H1 (cell line): Measurements from ENCODE around the gene NT5C. TPM values are rescaled to one million over a fixed set of nuclear protein-coding genes. Genes with fewer than 3 reads are reported as not detected.

Source experiments
- CTCF ChIA-PET: fragments of 300-600 bp; sonication (Branson Sonifier 250); formaldehyde crosslinking; loops from one replicate; lab custom pipeline; 2021; ENCODE audit not compliant: partially characterized antibody; lab: Charles Lee
- POLR2A ChIA-PET: fragments of 300-600 bp; sonication (Branson Sonifier 250); formaldehyde crosslinking; loops from one replicate; lab custom pipeline; 2021; ENCODE audit warnings: inconsistent platforms; ENCODE audit not compliant: partially characterized antibody; lab: Charles Lee
- DNase-seq, 2 experiments: peaks; one replicate each; pipeline versions ENCODE4 v3.0.0 to v3.0.0-alpha.2; 2010 to 2022; ENCODE audit warnings: low spot score in 2 of 2, low read depth in 1 of 2, mixed read lengths in 1 of 2
- FAIRE-seq: peaks from 2 replicates; lab custom pipeline; 2011; peaks lifted over from hg19 to GRCh38; lab: Jason Lieb, UNC
- H2AFZ ChIP-seq: 2 replicates; pipeline ENCODE4 v1.8.1; 2012; ENCODE audit warnings: low read length, inconsistent platforms
- H2AK5ac ChIP-seq: 2 replicates; pipeline ENCODE4 v1.6.1; 2013; ENCODE audit warnings: low read depth, low read length
- H2BK120ac ChIP-seq: replicated peaks from 2 replicates; pipeline ENCODE3; 2013; ENCODE audit warnings: low read depth, low read length, inconsistent platforms
- H2BK12ac ChIP-seq: 2 replicates; pipeline ENCODE4 v1.6.1; 2013; ENCODE audit warnings: low read depth, low read length
- H2BK15ac ChIP-seq: 2 replicates; pipeline ENCODE4 v1.6.1; 2013; ENCODE audit warnings: low read length
- H2BK20ac ChIP-seq: 2 replicates; pipeline ENCODE4 v1.6.1; 2013; ENCODE audit warnings: low read length
- H2BK5ac ChIP-seq: 2 replicates; pipeline ENCODE4 v1.6.1; 2013; ENCODE audit warnings: low read depth, low read length
- H3K14ac ChIP-seq: 2 replicates; pipeline ENCODE4 v1.6.1; 2013; ENCODE audit warnings: inconsistent platforms; ENCODE audit not compliant: insufficient read length
- H3K18ac ChIP-seq: 2 replicates; pipeline ENCODE4 v1.6.1; 2013; ENCODE audit warnings: low read length; ENCODE audit errors: extremely low read depth
- H3K23ac ChIP-seq: 2 replicates; pipeline ENCODE4 v1.6.1; 2013; ENCODE audit warnings: inconsistent platforms; ENCODE audit not compliant: insufficient read length
- H3K23me2 ChIP-seq: 2 replicates; pipeline ENCODE4 v1.6.1; 2013; ENCODE audit warnings: low read depth, low read length
- H3K27ac ChIP-seq: 2 replicates; pipeline ENCODE4 v1.6.1; 2011; ENCODE audit warnings: low read depth, low read length, inconsistent platforms
- H3K27me3 ChIP-seq, 4 experiments: replicated peaks in 1 of 4; 1 replicate in 1 of 4; 2 replicates in 3 of 4; pipeline versions ENCODE4 v1.6.1 to v1.8.1; 2011 to 2013; ENCODE audit warnings: low read length in 3 of 4, mild to moderate bottlenecking in 3 of 4, inconsistent platforms in 2 of 4, mixed read lengths in 2 of 4, moderate library complexity in 1 of 4; ENCODE audit not compliant: control insufficient read depth in 3 of 4, insufficient read depth in 3 of 4; ENCODE audit errors: extremely low read depth in 1 of 4
- H3K36me3 ChIP-seq, 4 experiments: 2 replicates each; pipeline versions ENCODE4 v1.6.1 to v1.8.1; 2011 to 2013; ENCODE audit warnings: mild to moderate bottlenecking in 4 of 4, low read length in 3 of 4, moderate library complexity in 2 of 4, control low read depth in 1 of 4, inconsistent platforms in 1 of 4; ENCODE audit not compliant: insufficient read depth in 4 of 4, control insufficient read depth in 2 of 4
- H3K4ac ChIP-seq: replicated peaks from 2 replicates; pipeline ENCODE3; 2013; ENCODE audit warnings: low read length, low read depth, mixed read lengths, inconsistent platforms; ENCODE audit not compliant: insufficient read length
- H3K4me1 ChIP-seq, 4 experiments: replicated peaks in 1 of 4; 1 replicate in 1 of 4; 2 replicates in 3 of 4; pipeline versions ENCODE4 v1.6.1 to v1.8.1; 2011 to 2013; ENCODE audit warnings: low read length in 3 of 4, inconsistent platforms in 2 of 4, mixed read lengths in 1 of 4; ENCODE audit not compliant: insufficient read depth in 4 of 4, control insufficient read depth in 3 of 4
- H3K4me2 ChIP-seq, 2 experiments: 2 replicates each; pipeline versions ENCODE4 v1.6.1 to v1.8.1; 2011 to 2013; ENCODE audit warnings: low read depth in 2 of 2, low read length in 2 of 2, control low read depth in 1 of 2, inconsistent platforms in 1 of 2, mild to moderate bottlenecking in 1 of 2; ENCODE audit not compliant: insufficient read depth in 1 of 2
- H3K4me3 ChIP-seq, 4 experiments: fragments of 200-600, 300-600 bp in 1 of 4; sonication (generic), shearing (Covaris generic), sonication (Bioruptor Twin) in 1 of 4; 2 replicates each; pipeline versions ENCODE4 v1.5.1 to v1.8.1; 2011 to 2016; ENCODE audit warnings: low read length in 4 of 4, low read depth in 3 of 4, control low read depth in 2 of 4, inconsistent platforms in 2 of 4, mild to moderate bottlenecking in 2 of 4, mixed read lengths in 1 of 4, moderate library complexity in 1 of 4; ENCODE audit not compliant: insufficient read depth in 2 of 4; ENCODE audit errors: extremely low read depth in 1 of 4
- H3K56ac ChIP-seq: replicated peaks from 2 replicates; pipeline ENCODE3; 2013; ENCODE audit warnings: low read depth, mild to moderate bottlenecking, mixed read lengths, low read length, inconsistent platforms; ENCODE audit not compliant: insufficient read length
- H3K79me1 ChIP-seq: 2 replicates; pipeline ENCODE4 v1.6.1; 2013; ENCODE audit warnings: low read depth, low read length, control low read depth
- H3K79me2 ChIP-seq, 2 experiments: 2 replicates each; pipeline versions ENCODE4 v1.6.1 to v1.8.1; 2012 to 2013; ENCODE audit warnings: low read length in 2 of 2, mild to moderate bottlenecking in 2 of 2, inconsistent platforms in 1 of 2; ENCODE audit not compliant: insufficient read depth in 2 of 2, control insufficient read depth in 1 of 2
- H3K9ac ChIP-seq, 4 experiments: replicated peaks in 1 of 4; 1 replicate in 1 of 4; 2 replicates in 3 of 4; pipeline versions ENCODE4 v1.6.1 to v1.8.1; 2011 to 2013; ENCODE audit warnings: low read depth in 3 of 4, low read length in 3 of 4, control low read depth in 2 of 4, mild to moderate bottlenecking in 2 of 4, moderate library complexity in 2 of 4, inconsistent platforms in 1 of 4; ENCODE audit errors: extremely low read depth in 1 of 4
- H3K9me3 ChIP-seq, 2 experiments: 2 replicates each; pipeline versions ENCODE4 v1.6.1 to v1.8.1; 2012 to 2013; ENCODE audit warnings: mild to moderate bottlenecking in 2 of 2, moderate library complexity in 2 of 2, control low read depth in 1 of 2, inconsistent platforms in 1 of 2, low read depth in 1 of 2, low read length in 1 of 2, mixed read lengths in 1 of 2; ENCODE audit not compliant: insufficient read depth in 2 of 2
- H4K20me1 ChIP-seq, 2 experiments: replicated peaks in 1 of 2; 2 replicates each; pipeline versions ENCODE3 to v1.8.1; 2011 to 2013; ENCODE audit warnings: inconsistent platforms in 2 of 2, low read length in 2 of 2, mild to moderate bottlenecking in 1 of 2; ENCODE audit not compliant: insufficient read depth in 2 of 2, control insufficient read depth in 1 of 2
- H4K5ac ChIP-seq: 2 replicates; pipeline ENCODE4 v1.6.1; 2013; ENCODE audit warnings: low read length, low read depth, mixed read lengths, inconsistent platforms; ENCODE audit not compliant: insufficient read length
- H4K8ac ChIP-seq: 2 replicates; pipeline ENCODE4 v1.8.0; 2013; ENCODE audit warnings: mild to moderate bottlenecking, moderate library complexity, low read length, inconsistent platforms; ENCODE audit not compliant: insufficient read depth; ENCODE audit errors: extremely low read depth
- H4K91ac ChIP-seq: replicated peaks from 2 replicates; pipeline ENCODE3; 2013; ENCODE audit warnings: low read length, mixed read lengths, inconsistent platforms; ENCODE audit not compliant: insufficient read length
- CHD1 ChIP-seq: IDR thresholded peaks from 2 replicates; pipeline ENCODE4 v1.6.1; 2012; ENCODE audit warnings: low read depth, low read length, improper control_type of control experiment
- CREB1 ChIP-seq: IDR thresholded peaks from 2 replicates; pipeline ENCODE4 v1.6.1; 2012; ENCODE audit warnings: inconsistent platforms
- CTBP2 ChIP-seq: IDR thresholded peaks from 2 replicates; pipeline ENCODE4 v1.7.0; 2011; ENCODE audit warnings: borderline replicate concordance, mild to moderate bottlenecking, moderate library complexity, mixed read lengths, low read length; ENCODE audit not compliant: insufficient read depth, insufficient read length
- JUND ChIP-seq: IDR thresholded peaks from 2 replicates; pipeline ENCODE4 v1.6.1; 2011; ENCODE audit warnings: mild to moderate bottlenecking, improper control_type of control experiment, low read length
- KDM4A ChIP-seq: IDR thresholded peaks from one replicate; pipeline ENCODE4 v1.7.1; 2012; ENCODE audit warnings: low read depth, mild to moderate bottlenecking, moderate library complexity, low read length, inconsistent platforms; ENCODE audit not compliant: severe bottlenecking
- NRF1 ChIP-seq: IDR thresholded peaks from 2 replicates; pipeline ENCODE4 v1.6.1; 2011; ENCODE audit warnings: mild to moderate bottlenecking, low read depth, low read length, improper control_type of control experiment
- RAD21 ChIP-seq, 2 experiments: IDR thresholded peaks in 1 of 2; conservative IDR thresholded peaks in 1 of 2; 2 replicates each; pipeline ENCODE4 v1.6.1; 2011; ENCODE audit warnings: low read depth in 2 of 2, low read length in 2 of 2, improper control_type of control experiment in 1 of 2, inconsistent platforms in 1 of 2, mild to moderate bottlenecking in 1 of 2, moderate library complexity in 1 of 2
- TAF1 ChIP-seq: IDR thresholded peaks from 2 replicates; pipeline ENCODE4 v1.6.1; 2011; ENCODE audit warnings: mild to moderate bottlenecking, low read depth, low read length
- TAF7 ChIP-seq: optimal IDR thresholded peaks from 2 replicates; pipeline ENCODE3; 2011; ENCODE audit warnings: low read depth, mild to moderate bottlenecking, inconsistent platforms, low read length, moderate library complexity, borderline replicate concordance
- TEAD4 ChIP-seq: IDR thresholded peaks from 2 replicates; pipeline ENCODE4 v1.6.1; 2012; ENCODE audit warnings: low read depth, low read length, inconsistent platforms, mixed read lengths
- YY1 ChIP-seq: IDR thresholded peaks from 2 replicates; pipeline ENCODE4 v1.6.1; 2011; ENCODE audit warnings: low read depth, mild to moderate bottlenecking, low read length
- WGBS, 2 experiments: shearing (Covaris generic) in 1 of 2; methylation state at CpG; one replicate each; pipeline versions ENCODE4 v1.1.6 to v1.1.7; 2013 to 2015; ENCODE audit warnings: low lambda C conversion rate in 2 of 2, mixed read lengths in 2 of 2, inconsistent platforms in 1 of 2, low coverage in 1 of 2, missing lambda C conversion rate in 1 of 2; ENCODE audit not compliant: insufficient replicate concordance in 2 of 2, insufficient coverage in 1 of 2, insufficient read length in 1 of 2; ENCODE audit errors: extremely low coverage in 1 of 2, missing lambda C conversion rate in 1 of 2; 5-methylcytosine and 5-hydroxymethylcytosine counted together
- polyA plus RNA-seq, 7 experiments: library from polyadenylated mRNA; depleted of rRNA in 3 of 7; stranded (reverse) in 5 of 7; unstranded in 2 of 7; fragments of >200 nt in 5 of 7; fragments of 200-250 nt in 2 of 7; gene quantifications; 1 replicate in 5 of 7; 2 replicates in 1 of 7; 4 replicates in 1 of 7; pipeline versions ENCODE4 v1.2.1 to v1.2.3, GENCODE V29; 2011 to 2013; ENCODE audit warnings: missing spikeins in 2 of 7, mixed read lengths in 2 of 7
- total RNA-seq: library from RNA; stranded (reverse); fragmentation: NEBNext Ultra II Directional; extraction: Animal tissue kit (Norgen Biotek cat#: 25700); gene quantifications from 2 replicates; pipeline ENCODE4 v1.2.1, GENCODE V29; 2021
- TF ChIP-seq, protein P1 (sequence below): IDR thresholded peaks from 2 replicates; pipeline ENCODE4 v1.6.1; 2011; ENCODE audit warnings: low read depth, mild to moderate bottlenecking, low read length; ENCODE audit not compliant: insufficient read depth

NT5C gene
- total and polyA plus RNA-seq, 2 of the 8 experiments (the other 6 are each of a cell fraction or from before 2014, with no cell fraction given), result 52.1 to 66.4 TPM

DNA sequence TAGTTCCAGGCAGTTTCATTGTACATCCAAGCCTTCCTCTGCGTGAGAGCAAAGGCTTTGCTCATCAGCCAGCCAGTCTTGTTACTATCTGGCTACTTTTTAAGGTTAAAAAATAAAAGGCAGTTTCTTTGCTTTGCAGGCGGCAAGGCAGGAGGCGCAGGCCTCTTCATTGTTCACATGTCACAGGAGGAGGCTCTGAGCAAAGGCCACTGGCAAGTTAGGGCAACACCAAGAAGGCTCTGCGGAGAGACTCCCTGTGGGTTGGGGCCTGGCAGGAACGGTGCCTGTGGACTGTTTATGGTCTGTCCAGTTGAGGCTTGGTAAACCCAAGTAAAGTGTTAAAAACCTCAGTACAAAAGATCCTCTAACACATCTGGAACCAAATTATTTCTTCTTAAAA is 3.9 kb upstream of the NT5C start:
- DNase-seq (no peak), FAIRE-seq (no peak)
- Histone ChIP-seq H3K4me1 (peaks cover 0 to 2% (median under 1%) of the 10 kb centered on the region in 4 experiments; a peak in 5 of 7 replicates), H2AFZ (no peak overlapping the region), H3K79me1 (no peaks in the 10 kb centered on the region), H3K23me2 (peaks cover 3% of the 10 kb centered on the region; the same call in 1 of the 2 replicates), H4K5ac (no peak overlapping the region), H3K4me3 (no peak overlapping the region), H2BK12ac (no peak overlapping the region), H2BK15ac (no peak overlapping the region), H3K56ac (no peak overlapping the region), H3K18ac (no peak overlapping the region), H3K27ac (no peak overlapping the region), H3K4ac (no peak overlapping the region), H3K4me2 (no peak overlapping the region), H3K9ac (no peak overlapping the region), H3K79me2 (peaks cover 0 to 3% of the 10 kb centered on the region in 2 experiments; a peak in 1 of 4 replicates), H2BK120ac (no peak overlapping the region), H3K27me3 (no peaks in the 10 kb centered on the region), H3K23ac (no peak overlapping the region), H3K36me3 (peaks cover 2 to 48% (median 17%) of the 10 kb centered on the region in 4 experiments; a peak in 7 of 8 replicates), H2BK20ac (no peak overlapping the region), H3K9me3 (no peaks in the 10 kb centered on the region)
- CTCF ChIA-PET, result interaction anchor here (0.6 to 2.3 kb wide), 4 partner anchors 30 to 275 kb away, joined by 3 to 7 read pairs (median 3); no protein-coding TSS in a partner anchor
- TF ChIP-seq TEAD4, result no peak
- TF ChIP-seq YY1, result no peak
- no peak for TF ChIP-seq CHD1
- no peak for TF ChIP-seq CTBP2
- TF ChIP-seq, protein P1, sequence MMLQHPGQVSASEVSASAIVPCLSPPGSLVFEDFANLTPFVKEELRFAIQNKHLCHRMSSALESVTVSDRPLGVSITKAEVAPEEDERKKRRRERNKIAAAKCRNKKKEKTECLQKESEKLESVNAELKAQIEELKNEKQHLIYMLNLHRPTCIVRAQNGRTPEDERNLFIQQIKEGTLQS, result no peak
- no peak for TF ChIP-seq RAD21 (IDR thresholded peaks at IDR 0.05 in 1 of 2, conservative IDR thresholded peaks at IDR 0.05 in 1 of 2; ENCODE audit: low read depth in 2 of 2, low read length in 2 of 2)
- no peak for TF ChIP-seq TAF1
- no peak for TF ChIP-seq NRF1
- no peak for TF ChIP-seq CREB1
- no peak for TF ChIP-seq KDM4A
- no peak for TF ChIP-seq TAF7
- TF ChIP-seq JUND, result no peak
- TF ChIP-seq, all 59 proteins: peak for 0
- no peak overlapping the region for H4K91ac ChIP-seq
- H2BK5ac ChIP-seq, result no peak overlapping the region
- WGBS, 2 experiments, result 98% methylated on average over 5 of the region's 5 CpGs; no CpG with 5 or more reads in 1 of the 2 experiments
- H4K8ac ChIP-seq, result no peak overlapping the region
- no peak overlapping the region for H2AK5ac ChIP-seq
- peaks cover 0 to 2% of the 10 kb centered on the region in 2 experiments for H4K20me1 ChIP-seq
- H3K14ac ChIP-seq, result no peak overlapping the region
- POLR2A ChIA-PET, result interaction anchor here (0.7 to 13.9 kb wide), 7 partner anchors 10 to 44 kb away, joined by 3 to 134 read pairs (median 10); partner anchors contain the start of genes ARMC7 and JPT1
